Measurements from ENCODE around the gene TFF3.

TFF3 gene

DNA sequence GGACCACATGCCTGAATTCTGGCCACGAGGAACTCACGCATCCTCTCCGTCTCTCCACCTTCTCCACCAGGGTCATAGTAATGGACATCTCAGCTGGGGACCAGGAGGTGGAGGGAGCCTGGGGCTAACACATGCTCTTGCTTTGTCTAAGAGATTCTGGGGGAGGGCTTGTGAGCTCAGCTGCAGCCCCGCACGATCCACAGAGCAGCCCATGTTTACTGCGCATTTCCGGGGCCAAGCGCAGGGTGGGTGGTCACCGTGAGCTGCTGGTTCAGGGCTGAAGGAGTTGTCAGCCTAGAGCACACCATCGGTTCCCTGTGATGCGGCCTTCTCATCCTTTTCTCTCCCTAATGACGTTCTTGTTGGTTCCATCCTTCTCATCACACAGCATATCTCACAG lies 43.1 kb upstream of the TFF3 start:
- Histone ChIP-seq H3K4me3 (no peak overlapping the region), H3K9me3 (ENCODE audit: low read depth, low read length) (no peaks in the 10 kb centered on the region), H3K27ac (no peak overlapping the region), H3K9ac (ENCODE audit: insufficient read length) (no peak overlapping the region), H3K36me3 (ENCODE audit: insufficient read depth, low read length) (no peaks in the 10 kb centered on the region)
- no peak for DNase-seq (ENCODE audit: low read depth, low spot score)
- TF ChIP-seq POLR2AphosphoS5 (IDR thresholded peaks at IDR 0.05; ENCODE audit: borderline replicate concordance, low read depth, low read length): no peak
- TF ChIP-seq EZH2 (IDR thresholded peaks at IDR 0.05): no peak
- TF ChIP-seq FOXP2 (optimal IDR thresholded peaks at IDR 0.05; ENCODE audit: control extremely low read depth, extremely low read length, insufficient read depth): no peak

GRCh38 chr21:42357307-42357706 lies 42.1 kb upstream of the TFF3 start:
- TF ChIP-seq POLR2AphosphoS5 (IDR thresholded peaks at IDR 0.05; ENCODE audit: borderline replicate concordance, low read depth, low read length) (no peak), EZH2 (IDR thresholded peaks at IDR 0.05) (no peak), FOXP2 (optimal IDR thresholded peaks at IDR 0.05; ENCODE audit: control extremely low read depth, extremely low read length, insufficient read depth) (no peak)
- no peak overlapping the region for H3K27ac ChIP-seq
- no peaks in the 10 kb centered on the region for H3K9me3 ChIP-seq (ENCODE audit: low read depth, low read length)
- no peak overlapping the region for H3K9ac ChIP-seq (ENCODE audit: insufficient read length)
- H3K4me3 ChIP-seq: no peak overlapping the region
- DNase-seq (ENCODE audit: low read depth, low spot score): no peak
- no peaks in the 10 kb centered on the region for H3K36me3 ChIP-seq (ENCODE audit: insufficient read depth, low read length)

DNA sequence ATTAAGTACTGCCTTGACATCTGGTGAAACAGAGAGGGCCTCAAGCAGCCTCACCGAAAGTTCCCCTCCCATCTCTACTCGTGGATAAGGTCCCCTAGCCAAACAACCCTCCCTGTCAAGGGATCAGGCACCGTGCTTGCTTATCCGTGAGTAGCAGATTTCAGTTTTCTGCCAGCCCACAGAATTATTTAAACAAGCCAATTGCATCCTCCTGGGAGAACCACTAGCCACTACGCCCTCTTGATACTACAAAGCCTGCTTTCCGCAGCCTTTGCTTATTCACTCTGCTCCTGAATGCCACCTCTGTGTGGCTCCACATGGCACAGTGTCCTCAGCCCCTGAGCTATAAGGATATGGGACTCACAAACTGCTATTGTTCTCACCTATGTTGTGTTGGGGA lies 41.4 kb upstream of the TFF3 start:
- Histone ChIP-seq H3K4me3 (no peak overlapping the region), H3K36me3 (ENCODE audit: insufficient read depth, low read length) (no peaks in the 10 kb centered on the region), H3K9ac (ENCODE audit: insufficient read length) (no peak overlapping the region), H3K27ac (no peak overlapping the region), H3K9me3 (ENCODE audit: low read depth, low read length) (no peaks in the 10 kb centered on the region)
- TF ChIP-seq POLR2AphosphoS5 (IDR thresholded peaks at IDR 0.05; ENCODE audit: borderline replicate concordance, low read depth, low read length) (no peak), EZH2 (IDR thresholded peaks at IDR 0.05) (no peak), FOXP2 (optimal IDR thresholded peaks at IDR 0.05; ENCODE audit: control extremely low read depth, extremely low read length, insufficient read depth) (no peak)
- no peak for DNase-seq (ENCODE audit: low read depth, low spot score)

GRCh38 chr21:42356046-42356445 lies 40.8 kb upstream of the TFF3 start:
- Histone ChIP-seq H3K9me3 (ENCODE audit: low read depth, low read length) (no peaks in the 10 kb centered on the region), H3K9ac (ENCODE audit: insufficient read length) (no peak overlapping the region), H3K4me3 (no peak overlapping the region), H3K36me3 (ENCODE audit: insufficient read depth, low read length) (no peaks in the 10 kb centered on the region), H3K27ac (no peak overlapping the region)
- no peak for DNase-seq (ENCODE audit: low read depth, low spot score)
- TF ChIP-seq EZH2 (IDR thresholded peaks at IDR 0.05) (no peak), POLR2AphosphoS5 (IDR thresholded peaks at IDR 0.05; ENCODE audit: borderline replicate concordance, low read depth, low read length) (no peak), FOXP2 (optimal IDR thresholded peaks at IDR 0.05; ENCODE audit: control extremely low read depth, extremely low read length, insufficient read depth) (no peak)

DNA sequence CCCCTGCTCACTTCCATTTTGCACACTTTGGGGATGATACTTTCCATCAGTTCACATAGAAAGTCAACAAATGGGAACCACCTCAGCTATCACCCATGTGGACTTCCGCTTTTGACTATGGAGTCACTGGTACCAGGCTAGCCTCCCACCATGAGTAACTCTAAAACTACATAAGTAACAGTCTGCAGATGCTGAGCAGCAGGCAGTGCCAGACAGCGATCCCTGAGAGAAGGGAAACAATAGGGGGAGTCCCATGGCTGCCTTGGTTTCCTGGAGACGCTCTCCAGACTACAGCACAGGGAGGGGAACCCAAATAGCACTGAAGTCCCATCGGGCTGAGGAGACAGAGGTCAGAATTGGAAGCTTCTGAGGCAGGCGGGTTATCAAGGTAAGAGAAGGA lies 38.4 kb upstream of the TFF3 start:
- Histone ChIP-seq H3K36me3 (ENCODE audit: insufficient read depth, low read length) (no peaks in the 10 kb centered on the region), H3K9me3 (ENCODE audit: low read depth, low read length) (no peaks in the 10 kb centered on the region), H3K9ac (ENCODE audit: insufficient read length) (no peak overlapping the region), H3K4me3 (no peak overlapping the region), H3K27ac (no peak overlapping the region)
- no peak for DNase-seq (ENCODE audit: low read depth, low spot score)
- TF ChIP-seq EZH2 (IDR thresholded peaks at IDR 0.05) (no peak), POLR2AphosphoS5 (IDR thresholded peaks at IDR 0.05; ENCODE audit: borderline replicate concordance, low read depth, low read length) (no peak), FOXP2 (optimal IDR thresholded peaks at IDR 0.05; ENCODE audit: control extremely low read depth, extremely low read length, insufficient read depth) (no peak)

- H3K9me3 ChIP-seq (ENCODE audit: low read depth, low read length): no peaks in the 10 kb centered on the region
- no peak overlapping the region for H3K4me3 ChIP-seq
- DNase-seq (ENCODE audit: low read depth, low spot score): no peak
- H3K36me3 ChIP-seq (ENCODE audit: insufficient read depth, low read length): no peaks in the 10 kb centered on the region
- TF ChIP-seq POLR2AphosphoS5 (IDR thresholded peaks at IDR 0.05; ENCODE audit: borderline replicate concordance, low read depth, low read length) (no peak), EZH2 (IDR thresholded peaks at IDR 0.05) (no peak), FOXP2 (optimal IDR thresholded peaks at IDR 0.05; ENCODE audit: control extremely low read depth, extremely low read length, insufficient read depth) (no peak)
- H3K9ac ChIP-seq (ENCODE audit: insufficient read length): no peak overlapping the region
- H3K27ac ChIP-seq: no peak overlapping the region
Observed at GRCh38 chr21:42352441-42353095, 37.4 kb upstream of the TFF3 start.

DNA sequence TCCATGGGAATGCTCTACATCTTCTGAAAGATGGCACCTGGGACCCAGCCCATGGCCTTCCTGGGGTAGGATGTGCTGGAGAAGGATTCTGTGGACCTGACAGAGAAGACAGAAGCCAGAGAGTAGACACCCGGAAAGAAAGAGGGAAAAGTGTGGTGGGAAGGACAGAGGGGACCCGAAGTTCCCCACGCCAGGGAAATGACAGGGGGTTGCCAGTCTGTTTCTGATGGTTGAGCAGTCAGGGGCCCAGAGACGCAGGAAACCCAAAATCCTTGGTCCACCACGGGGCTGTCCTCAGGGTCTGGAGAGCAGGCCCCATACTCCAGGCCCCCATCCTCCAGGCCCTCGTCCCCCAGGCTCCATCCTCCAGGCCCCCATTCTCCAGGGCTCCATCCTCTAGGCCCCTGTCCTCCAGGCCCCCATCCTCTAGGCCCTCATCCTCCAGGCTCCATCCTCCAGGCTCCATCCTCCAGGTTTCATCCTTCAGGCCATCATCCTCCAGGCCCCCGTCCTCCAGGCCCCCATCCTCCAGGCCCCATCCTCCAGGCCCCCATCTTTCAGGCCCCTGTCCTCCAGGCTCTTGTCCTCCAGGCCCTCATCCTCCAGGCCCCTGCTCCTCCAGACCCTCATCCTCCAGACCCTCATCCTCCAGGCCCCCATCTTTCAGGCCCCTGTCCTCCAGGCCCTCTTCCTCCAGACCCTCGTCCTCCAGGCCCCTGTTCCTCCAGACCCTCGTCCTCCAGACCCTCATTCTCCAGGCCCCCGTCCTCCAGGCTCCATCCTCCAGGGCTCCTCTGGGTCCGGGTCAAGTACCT lies 36.6 kb upstream of the TFF3 start:
- no peak overlapping the region for H3K9ac ChIP-seq (ENCODE audit: insufficient read length)
- no peak for DNase-seq (ENCODE audit: low read depth, low spot score)
- H3K27ac ChIP-seq: no peak overlapping the region
- H3K9me3 ChIP-seq (ENCODE audit: low read depth, low read length): no peaks in the 10 kb centered on the region
- TF ChIP-seq FOXP2 (optimal IDR thresholded peaks at IDR 0.05; ENCODE audit: control extremely low read depth, extremely low read length, insufficient read depth): no peak
- no peak for TF ChIP-seq EZH2 (IDR thresholded peaks at IDR 0.05)
- no peak for TF ChIP-seq POLR2AphosphoS5 (IDR thresholded peaks at IDR 0.05; ENCODE audit: borderline replicate concordance, low read depth, low read length)
- H3K4me3 ChIP-seq: no peak overlapping the region
- no peaks in the 10 kb centered on the region for H3K36me3 ChIP-seq (ENCODE audit: insufficient read depth, low read length)

DNA sequence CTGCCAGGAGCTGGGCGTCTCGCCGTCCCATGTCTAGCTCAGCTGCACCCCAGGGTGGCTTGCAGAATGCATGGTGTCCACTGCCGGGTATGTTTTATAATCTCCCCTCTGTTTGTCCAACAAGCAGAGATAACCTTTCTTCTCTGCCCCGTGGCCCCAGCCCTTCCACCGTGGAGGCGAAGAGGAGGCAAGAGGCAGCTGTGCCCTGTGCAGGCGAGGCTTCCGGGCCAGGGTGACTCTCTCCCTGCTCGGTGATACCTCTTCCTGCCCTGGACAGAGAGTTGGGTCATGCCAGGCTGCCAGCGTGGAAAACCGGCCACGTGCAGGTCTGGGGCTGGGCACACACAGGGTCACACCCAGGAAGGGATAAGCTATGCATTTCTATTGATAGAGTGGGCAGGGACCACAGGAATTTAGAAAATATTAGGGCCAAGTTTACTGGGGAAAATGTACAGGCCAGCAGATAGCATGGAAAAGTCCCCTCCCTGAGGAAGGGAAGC lies 35.8 kb upstream of the TFF3 start, which contains the start of gene TFF2:
Gene TFF2, minus strand, starts transcription at position 68 of the 500 bp plus-strand sequence. Its CDS starts 37 bp downstream, at position 31.
- H3K4me3 ChIP-seq: no peak within 1 kb of the TSS
- H3K27ac ChIP-seq: no peak within 1 kb of the TSS
- no peak within 1 kb of the TSS for H3K9ac ChIP-seq (ENCODE audit: insufficient read length)
- H3K36me3 ChIP-seq (ENCODE audit: insufficient read depth, low read length): no peaks in the 10 kb centered on the region
- DNase-seq (ENCODE audit: low read depth, low spot score): no peak
- H3K9me3 ChIP-seq (ENCODE audit: low read depth, low read length): no peaks in the 10 kb centered on the region
- TF ChIP-seq EZH2 (IDR thresholded peaks at IDR 0.05) (no peak), FOXP2 (optimal IDR thresholded peaks at IDR 0.05; ENCODE audit: control extremely low read depth, extremely low read length, insufficient read depth) (no peak), POLR2AphosphoS5 (IDR thresholded peaks at IDR 0.05; ENCODE audit: borderline replicate concordance, low read depth, low read length) (no peak)

Data from SK-N-MC (cell line).